ENCODE results near the gene RNU5B-1.

DNA sequence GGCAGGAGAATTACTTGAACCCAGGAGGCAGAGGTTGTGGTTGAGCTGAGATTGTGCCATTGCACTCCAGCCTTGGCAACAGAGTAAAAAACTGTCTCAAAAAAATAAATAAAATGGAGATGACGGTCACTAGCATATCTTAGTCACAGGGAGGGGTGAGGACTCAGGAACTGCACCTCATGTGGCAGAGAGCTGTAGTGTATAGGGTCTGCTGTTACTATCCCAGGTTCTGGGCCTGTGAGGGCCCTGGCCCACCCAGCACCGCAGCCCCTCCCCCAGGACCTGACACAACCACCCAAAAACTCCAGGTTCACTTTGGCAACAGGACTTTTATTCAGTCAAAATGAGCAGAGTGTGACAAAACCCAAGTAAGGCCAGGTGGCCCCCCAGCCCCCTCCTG, 22.3 kb downstream of the RNU5B-1 start:
- TF ChIP-seq, protein P1, sequence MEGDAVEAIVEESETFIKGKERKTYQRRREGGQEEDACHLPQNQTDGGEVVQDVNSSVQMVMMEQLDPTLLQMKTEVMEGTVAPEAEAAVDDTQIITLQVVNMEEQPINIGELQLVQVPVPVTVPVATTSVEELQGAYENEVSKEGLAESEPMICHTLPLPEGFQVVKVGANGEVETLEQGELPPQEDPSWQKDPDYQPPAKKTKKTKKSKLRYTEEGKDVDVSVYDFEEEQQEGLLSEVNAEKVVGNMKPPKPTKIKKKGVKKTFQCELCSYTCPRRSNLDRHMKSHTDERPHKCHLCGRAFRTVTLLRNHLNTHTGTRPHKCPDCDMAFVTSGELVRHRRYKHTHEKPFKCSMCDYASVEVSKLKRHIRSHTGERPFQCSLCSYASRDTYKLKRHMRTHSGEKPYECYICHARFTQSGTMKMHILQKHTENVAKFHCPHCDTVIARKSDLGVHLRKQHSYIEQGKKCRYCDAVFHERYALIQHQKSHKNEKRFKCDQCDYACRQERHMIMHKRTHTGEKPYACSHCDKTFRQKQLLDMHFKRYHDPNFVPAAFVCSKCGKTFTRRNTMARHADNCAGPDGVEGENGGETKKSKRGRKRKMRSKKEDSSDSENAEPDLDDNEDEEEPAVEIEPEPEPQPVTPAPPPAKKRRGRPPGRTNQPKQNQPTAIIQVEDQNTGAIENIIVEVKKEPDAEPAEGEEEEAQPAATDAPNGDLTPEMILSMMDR (IDR thresholded peaks at IDR 0.05): no peak
- TF ChIP-seq EP300 (IDR thresholded peaks at IDR 0.05) (no peak), POLR2A (IDR thresholded peaks at IDR 0.05) (no peak)
